CD14-positive monocyte (primary cell): ENCODE results near the gene SEMA4A. TPM values are rescaled to one million over a fixed set of nuclear protein-coding genes. Genes with fewer than 3 reads are reported as not detected.

Experiments
- DNase-seq, 3 donors: peaks; one replicate each; pipeline ENCODE4 v3.0.0-alpha.2; 2011 to 2022
- H2AFZ ChIP-seq: 2 replicates; pipeline ENCODE4 v1.6.0; 2012; ENCODE audit warnings: mild to moderate bottlenecking, low read depth, low read length, inconsistent platforms; ENCODE audit not compliant: insufficient read depth, poor library complexity, severe bottlenecking
- H3K27ac ChIP-seq, 2 donors: 1 replicate in 1 of 2; 2 replicates in 1 of 2; pipeline ENCODE4 v1.5.1; 2012 to 2013; ENCODE audit warnings: low read length in 2 of 2, control low read depth in 1 of 2, inconsistent platforms in 1 of 2, low read depth in 1 of 2, mild to moderate bottlenecking in 1 of 2
- H3K27me3 ChIP-seq, 2 donors: one replicate each; pipeline versions ENCODE4 v1.6.0 to v1.6.1; 2011 to 2013; ENCODE audit warnings: low read length in 2 of 2; ENCODE audit not compliant: control insufficient read depth in 2 of 2, insufficient read depth in 2 of 2
- H3K36me3 ChIP-seq, 2 donors: replicated peaks in 1 of 2; 1 replicate in 1 of 2; 2 replicates in 1 of 2; pipeline versions ENCODE4 v1.5.1 to v1.6.1; 2012 to 2013; ENCODE audit warnings: low read length in 2 of 2, control low read depth in 1 of 2, inconsistent platforms in 1 of 2, mild to moderate bottlenecking in 1 of 2; ENCODE audit not compliant: insufficient read depth in 2 of 2, control insufficient read depth in 1 of 2
- H3K4me1 ChIP-seq, 2 donors: 1 replicate in 1 of 2; 2 replicates in 1 of 2; pipeline versions ENCODE4 v1.5.1 to v1.6.1; 2012 to 2013; ENCODE audit warnings: low read length in 2 of 2, control low read depth in 1 of 2, inconsistent platforms in 1 of 2, mild to moderate bottlenecking in 1 of 2, moderate library complexity in 1 of 2; ENCODE audit not compliant: insufficient read depth in 2 of 2, control insufficient read depth in 1 of 2
- H3K4me2 ChIP-seq: replicated peaks from 2 replicates; pipeline ENCODE3; 2012; ENCODE audit warnings: low read length, moderate library complexity, mild to moderate bottlenecking; ENCODE audit not compliant: poor library complexity, severe bottlenecking; ENCODE audit errors: extremely low read depth
- H3K4me3 ChIP-seq, 3 experiments: fragments of 200-600 bp in 1 of 3; sonication (generic) in 1 of 3; replicated peaks in 1 of 3; 1 replicate in 2 of 3; 2 replicates in 1 of 3; pipeline ENCODE4 v1.5.1; 2011 to 2013; ENCODE audit warnings: low read length in 3 of 3, mild to moderate bottlenecking in 3 of 3, control low read depth in 2 of 3, low read depth in 2 of 3, inconsistent platforms in 1 of 3, moderate library complexity in 1 of 3
- H3K79me2 ChIP-seq: 2 replicates; pipeline ENCODE4 v1.6.0; 2012; ENCODE audit warnings: mild to moderate bottlenecking, control low read depth, inconsistent platforms, low read length, moderate library complexity; ENCODE audit not compliant: insufficient read depth
- H3K9ac ChIP-seq: 2 replicates; pipeline ENCODE4 v1.6.0; 2017; ENCODE audit warnings: low read length, mild to moderate bottlenecking; ENCODE audit not compliant: insufficient read depth, poor library complexity, severe bottlenecking
- H3K9me3 ChIP-seq, 2 donors: replicated peaks in 1 of 2; 1 replicate in 1 of 2; 2 replicates in 1 of 2; pipeline versions ENCODE4 v1.5.1 to v1.6.1; 2012 to 2013; ENCODE audit warnings: low read length in 2 of 2, control low read depth in 1 of 2; ENCODE audit not compliant: control insufficient read depth in 1 of 2, insufficient read depth in 1 of 2
- H4K20me1 ChIP-seq: 2 replicates; pipeline ENCODE4 v1.6.0; 2012; ENCODE audit warnings: mild to moderate bottlenecking, low read length, control low read depth, moderate library complexity; ENCODE audit not compliant: insufficient read depth
- H3K27ac Mint-ChIP-seq, 7 donors: one replicate each; pipeline ENCODE4 v1.8.0; 2020; ENCODE audit warnings: mild to moderate bottlenecking in 7 of 7, mixed read lengths in 7 of 7, moderate library complexity in 6 of 7, inconsistent platforms in 2 of 7
- H3K27me3 Mint-ChIP-seq, 3 donors: one replicate each; pipeline ENCODE4 v1.8.0; 2021 to 2022; ENCODE audit warnings: low read depth in 3 of 3, mild to moderate bottlenecking in 3 of 3, mixed read lengths in 3 of 3, moderate library complexity in 3 of 3, inconsistent platforms in 1 of 3
- H3K36me3 Mint-ChIP-seq, 2 donors: one replicate each; pipeline ENCODE4 v1.8.0; 2020; ENCODE audit warnings: mixed read lengths in 2 of 2, inconsistent platforms in 1 of 2, mild to moderate bottlenecking in 1 of 2
- H3K4me1 Mint-ChIP-seq: one replicate; pipeline ENCODE4 v1.8.0; 2020; ENCODE audit warnings: mild to moderate bottlenecking, mixed read lengths
- H3K4me3 Mint-ChIP-seq, 2 donors: one replicate each; pipeline ENCODE4 v1.8.0; 2020; ENCODE audit warnings: mild to moderate bottlenecking in 2 of 2, mixed read lengths in 2 of 2, moderate library complexity in 1 of 2
- H3K9me3 Mint-ChIP-seq, 7 donors: one replicate each; pipeline ENCODE4 v1.8.0; 2020 to 2022; ENCODE audit warnings: mixed read lengths in 7 of 7, mild to moderate bottlenecking in 6 of 7, moderate library complexity in 6 of 7, inconsistent platforms in 2 of 7
- WGBS: methylation state at CpG from one replicate; pipeline ENCODE4 v1.1.5; 2013; ENCODE audit warnings: missing lambda C conversion rate; ENCODE audit not compliant: insufficient coverage; 5-methylcytosine and 5-hydroxymethylcytosine counted together
- intact Hi-C, 2 donors: fragments of 100-400 bp; cut with micrococcal nuclease; formaldehyde crosslinking; loops; one replicate each; pipeline versions ENCODE4 v1.15.0 to v1.15.1; 2023
- polyA plus RNA-seq, 3 donors: library from polyadenylated mRNA; depleted of rRNA in 1 of 3; unstranded in 2 of 3; stranded (reverse) in 1 of 3; fragments of 300-500 nt in 2 of 3; fragments of >200 nt in 1 of 3; fragmentation: Illumina TruSeq in 2 of 3; gene quantifications; 1 replicate in 2 of 3; 2 replicates in 1 of 3; pipeline ENCODE4 v1.2.3, GENCODE V29; 2012 to 2021
- TF ChIP-seq, protein P1 (sequence below): fragments of 200-600 bp; IDR thresholded peaks from one replicate; pipeline ENCODE4 v1.8.0; 2022; ENCODE audit warnings: antibody characterized with exemption, mild to moderate bottlenecking

Gene SEMA4A
- polyA plus RNA-seq, 3 donors = 72.3 to 121 (median 116) TPM

DNA sequence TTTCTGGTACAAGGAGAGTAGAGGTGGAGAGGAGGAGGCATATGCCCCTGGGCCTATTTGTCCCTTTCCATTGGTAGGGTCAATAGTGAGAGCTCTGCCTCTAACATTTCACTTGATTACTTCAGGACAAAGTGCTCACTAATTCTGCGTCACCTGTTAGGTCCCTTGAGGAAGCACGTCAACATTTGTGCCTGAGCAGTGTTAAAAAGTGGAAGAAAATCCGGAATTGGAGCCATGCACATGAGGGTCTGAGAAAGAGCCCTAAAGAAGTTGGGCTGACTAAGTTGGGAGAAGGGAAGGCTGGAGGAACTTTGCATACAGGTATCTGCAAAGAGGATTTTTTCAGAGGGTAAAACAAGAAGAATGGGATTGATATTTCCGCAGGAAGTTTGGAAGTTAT is 42.5 kb downstream of the SEMA4A start:
- peaks cover 31 to 48% of the 10 kb centered on the region in 2 donors for H3K4me1 ChIP-seq
- H3K36me3 ChIP-seq = peaks cover 36 to 53% of the 10 kb centered on the region in 2 donors
- no peak overlapping the region for H3K27ac ChIP-seq
- TF ChIP-seq, protein P1, sequence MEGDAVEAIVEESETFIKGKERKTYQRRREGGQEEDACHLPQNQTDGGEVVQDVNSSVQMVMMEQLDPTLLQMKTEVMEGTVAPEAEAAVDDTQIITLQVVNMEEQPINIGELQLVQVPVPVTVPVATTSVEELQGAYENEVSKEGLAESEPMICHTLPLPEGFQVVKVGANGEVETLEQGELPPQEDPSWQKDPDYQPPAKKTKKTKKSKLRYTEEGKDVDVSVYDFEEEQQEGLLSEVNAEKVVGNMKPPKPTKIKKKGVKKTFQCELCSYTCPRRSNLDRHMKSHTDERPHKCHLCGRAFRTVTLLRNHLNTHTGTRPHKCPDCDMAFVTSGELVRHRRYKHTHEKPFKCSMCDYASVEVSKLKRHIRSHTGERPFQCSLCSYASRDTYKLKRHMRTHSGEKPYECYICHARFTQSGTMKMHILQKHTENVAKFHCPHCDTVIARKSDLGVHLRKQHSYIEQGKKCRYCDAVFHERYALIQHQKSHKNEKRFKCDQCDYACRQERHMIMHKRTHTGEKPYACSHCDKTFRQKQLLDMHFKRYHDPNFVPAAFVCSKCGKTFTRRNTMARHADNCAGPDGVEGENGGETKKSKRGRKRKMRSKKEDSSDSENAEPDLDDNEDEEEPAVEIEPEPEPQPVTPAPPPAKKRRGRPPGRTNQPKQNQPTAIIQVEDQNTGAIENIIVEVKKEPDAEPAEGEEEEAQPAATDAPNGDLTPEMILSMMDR = no peak
- H3K4me2 ChIP-seq = no peak overlapping the region
- no peaks in the 10 kb centered on the region for H3K9me3 ChIP-seq
- Mint-ChIP-seq H3K4me3 (no peak overlapping the region), H3K4me1 (peaks cover 61% of the 10 kb centered on the region), H3K27ac (peak overlapping the region in 2 of 7 donors; percentile 23 to 59), H3K9me3 (no peaks in the 10 kb centered on the region), H3K36me3 (peaks cover 28 to 49% of the 10 kb centered on the region in 2 donors), H3K27me3 (peaks cover 0 to 1% (median 0%) of the 10 kb centered on the region in 3 donors)
- H3K4me3 ChIP-seq = no peak overlapping the region
- peaks cover 54% of the 10 kb centered on the region for H4K20me1 ChIP-seq
- H3K27me3 ChIP-seq = no peaks in the 10 kb centered on the region
- no peak overlapping the region for H3K9ac ChIP-seq
- intact Hi-C loops = no loop called here
- DNase-seq = no peak
- WGBS = 92% methylated on average over 4 of the region's 4 CpGs
- no peak overlapping the region for H2AFZ ChIP-seq
- peaks cover 76% of the 10 kb centered on the region for H3K79me2 ChIP-seq

DNA sequence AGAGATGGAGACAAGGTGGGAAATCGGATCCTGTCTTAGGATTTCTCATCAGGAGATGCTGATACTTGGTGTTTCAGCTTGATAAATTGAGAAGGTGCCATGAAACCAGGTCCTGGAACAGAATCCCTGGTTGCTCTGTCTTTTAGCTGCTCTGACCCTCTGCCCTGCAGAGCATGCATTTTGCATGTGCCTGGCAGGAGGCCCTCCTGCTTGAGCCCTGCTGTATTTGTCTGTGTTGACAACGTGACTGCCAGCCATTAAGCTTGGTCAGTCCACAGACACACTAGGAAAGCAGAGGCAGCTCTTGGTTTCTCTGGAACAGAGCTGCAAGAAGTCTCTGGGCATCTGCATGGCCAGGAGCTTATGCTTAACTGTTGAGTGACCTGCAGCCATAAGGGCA is 43.1 kb downstream of the SEMA4A start:
- Mint-ChIP-seq H3K9me3 (no peaks in the 10 kb centered on the region), H3K27me3 (peaks cover 0 to 1% (median 0%) of the 10 kb centered on the region in 3 donors), H3K4me3 (no peak overlapping the region), H3K36me3 (peaks cover 28 to 49% of the 10 kb centered on the region in 2 donors), H3K4me1 (peaks cover 57% of the 10 kb centered on the region), H3K27ac (no peak overlapping the region)
- no peak overlapping the region for H3K4me2 ChIP-seq
- 85% methylated on average over 1 of the region's 2 CpGs for WGBS
- no peak overlapping the region for H3K4me3 ChIP-seq
- H3K79me2 ChIP-seq = peaks cover 80% of the 10 kb centered on the region
- H4K20me1 ChIP-seq = peaks cover 59% of the 10 kb centered on the region
- H3K4me1 ChIP-seq = peaks cover 37 to 50% of the 10 kb centered on the region in 2 donors
- no peaks in the 10 kb centered on the region for H3K27me3 ChIP-seq
- TF ChIP-seq, protein P1 = no peak
- H3K36me3 ChIP-seq = peaks cover 36 to 58% of the 10 kb centered on the region in 2 donors
- no peaks in the 10 kb centered on the region for H3K9me3 ChIP-seq
- no peak overlapping the region for H2AFZ ChIP-seq
- no peak overlapping the region for H3K27ac ChIP-seq
- no peak overlapping the region for H3K9ac ChIP-seq
- no peak for DNase-seq
- intact Hi-C loops = no loop called here
